Liver (tissue), 9 donors: Measurements from ENCODE around the gene HIPK1. TPM values are rescaled to one million over a fixed set of nuclear protein-coding genes. Genes with fewer than 3 reads are reported as not detected.

ENCODE experiments used
- DNase-seq: peaks from one replicate; pipeline ENCODE4 v3.0.0-alpha.2; 2017; ENCODE audit warnings: low spot score
- H3K27ac ChIP-seq, 2 donors: one replicate each; pipeline ENCODE4 v1.7.0; 2013; ENCODE audit warnings: inconsistent platforms in 2 of 2, low read length in 2 of 2, control low read depth in 1 of 2, low read depth in 1 of 2, mild to moderate bottlenecking in 1 of 2
- H3K27me3 ChIP-seq, 4 donors: one replicate each; pipeline versions ENCODE4 v1.6.1 to v1.7.0; 2013; ENCODE audit warnings: low read length in 3 of 4, inconsistent platforms in 1 of 4, mild to moderate bottlenecking in 1 of 4, moderate library complexity in 1 of 4; ENCODE audit not compliant: control insufficient read depth in 4 of 4, insufficient read depth in 4 of 4
- H3K36me3 ChIP-seq, 4 donors: one replicate each; pipeline versions ENCODE4 v1.6.1 to v1.7.0; 2013; ENCODE audit warnings: low read length in 3 of 4, mild to moderate bottlenecking in 3 of 4, low read depth in 1 of 4, moderate library complexity in 1 of 4; ENCODE audit not compliant: control insufficient read depth in 4 of 4, insufficient read depth in 3 of 4
- H3K4me1 ChIP-seq, 4 donors: one replicate each; pipeline versions ENCODE4 v1.6.1 to v1.7.0; 2013; ENCODE audit warnings: low read length in 3 of 4, mild to moderate bottlenecking in 3 of 4, moderate library complexity in 1 of 4; ENCODE audit not compliant: control insufficient read depth in 4 of 4, insufficient read depth in 4 of 4
- H3K4me3 ChIP-seq, 3 donors: one replicate each; pipeline versions ENCODE4 v1.6.1 to v1.7.0; 2013; ENCODE audit warnings: low read length in 3 of 3, control low read depth in 1 of 3, low read depth in 1 of 3, mild to moderate bottlenecking in 1 of 3
- H3K9ac ChIP-seq, 2 donors: one replicate each; pipeline ENCODE4 v1.7.0; 2013; ENCODE audit warnings: low read length in 2 of 2, mild to moderate bottlenecking in 2 of 2, moderate library complexity in 2 of 2, control low read depth in 1 of 2, low read depth in 1 of 2
- H3K9me3 ChIP-seq, 4 donors: one replicate each; pipeline versions ENCODE4 v1.6.1 to v1.7.0; 2013; ENCODE audit warnings: low read length in 3 of 4; ENCODE audit not compliant: control insufficient read depth in 4 of 4
- EGR1 ChIP-seq, 2 donors: IDR thresholded peaks; 2 replicates each; pipeline ENCODE4 v1.6.1; 2016 to 2018; ENCODE audit warnings: antibody characterized with exemption in 2 of 2, low read depth in 2 of 2
- FOXA1 ChIP-seq: IDR thresholded peaks from 2 replicates; pipeline ENCODE4 v1.6.1; 2016; ENCODE audit warnings: antibody characterized with exemption
- GABPA ChIP-seq, 2 donors: IDR thresholded peaks in 1 of 2; conservative IDR thresholded peaks in 1 of 2; 2 replicates each; pipeline ENCODE4 v1.6.1; 2016; ENCODE audit warnings: antibody characterized with exemption in 2 of 2, mild to moderate bottlenecking in 1 of 2, moderate library complexity in 1 of 2
- HNF4A ChIP-seq, 2 donors: conservative IDR thresholded peaks; 2 replicates each; pipeline ENCODE4 v1.6.1; 2016; ENCODE audit warnings: antibody characterized with exemption in 2 of 2, mild to moderate bottlenecking in 2 of 2
- HNF4G ChIP-seq: IDR thresholded peaks from 2 replicates; pipeline ENCODE4 v1.6.1; 2016; ENCODE audit warnings: antibody characterized with exemption
- JUND ChIP-seq, 2 donors: IDR thresholded peaks; 2 replicates each; pipeline ENCODE4 v1.6.1; 2016; ENCODE audit warnings: antibody characterized with exemption in 2 of 2
- MAX ChIP-seq: IDR thresholded peaks from 2 replicates; pipeline ENCODE4 v1.6.1; 2016; ENCODE audit warnings: antibody characterized with exemption
- NR2F2 ChIP-seq: IDR thresholded peaks from 2 replicates; pipeline ENCODE4 v1.6.1; 2016; ENCODE audit warnings: antibody characterized with exemption
- RAD21 ChIP-seq, 2 donors: IDR thresholded peaks; 2 replicates each; pipeline ENCODE4 v1.6.1; 2016; ENCODE audit warnings: antibody characterized with exemption in 2 of 2, mild to moderate bottlenecking in 2 of 2
- RXRA ChIP-seq, 2 donors: IDR thresholded peaks; 2 replicates each; pipeline ENCODE4 v1.6.1; 2017 to 2018; ENCODE audit warnings: antibody characterized with exemption in 2 of 2, mild to moderate bottlenecking in 1 of 2
- SP1 ChIP-seq: IDR thresholded peaks from 2 replicates; pipeline ENCODE4 v1.6.1; 2018; ENCODE audit warnings: antibody characterized with exemption, mild to moderate bottlenecking
- YY1 ChIP-seq: IDR thresholded peaks from 2 replicates; pipeline ENCODE4 v1.6.1; 2016; ENCODE audit warnings: antibody characterized with exemption, mild to moderate bottlenecking
- WGBS: extraction: QIAGEN DNeasy Blood & Tissue Kit; methylation state at CpG from one replicate; pipeline ENCODE4 v1.1.7; 2013; 5-methylcytosine and 5-hydroxymethylcytosine counted together
- polyA plus RNA-seq, 2 donors: library from polyadenylated mRNA; stranded (reverse) in 1 of 2; unstranded in 1 of 2; fragments of 200-250 nt in 1 of 2; fragments of >200 nt in 1 of 2; fragmentation: Nextera tagmentation in 1 of 2; extraction: Ambion mirVana in 1 of 2; gene quantifications; one replicate each; pipeline versions ENCODE4 v1.2.1 to v1.2.3, GENCODE V29; 2013 to 2015
- total RNA-seq, 2 donors: library from RNA; depleted of rRNA; stranded (reverse); fragments of >200 nt; gene quantifications; one replicate each; pipeline ENCODE4 v1.2.3, GENCODE V29; 2014
- TF ChIP-seq, protein P1 (sequence below): IDR thresholded peaks from 2 replicates; pipeline ENCODE4 v1.6.1; 2016; ENCODE audit warnings: antibody characterized with exemption, mild to moderate bottlenecking
- TF ChIP-seq, protein P2 (sequence below): IDR thresholded peaks from 2 replicates; pipeline ENCODE4 v1.6.1; 2016; ENCODE audit warnings: antibody characterized with exemption
- TF ChIP-seq, protein P3 (sequence below): fragments of 150-350 bp; IDR thresholded peaks from 2 replicates; pipeline ENCODE4 v1.5.1; 2017; ENCODE audit warnings: improper control_type of control experiment, low read depth, low read length; ENCODE audit not compliant: missing input control
- donor health status: healthy.
- donor health status: healthy.
- donor health status: healthy.
- donor health status: healthy.
- donor health status: healthy.

Gene HIPK1
- total and polyA plus RNA-seq, 4 donors = 8.7 to 50.2 (median 15.1) TPM

DNA sequence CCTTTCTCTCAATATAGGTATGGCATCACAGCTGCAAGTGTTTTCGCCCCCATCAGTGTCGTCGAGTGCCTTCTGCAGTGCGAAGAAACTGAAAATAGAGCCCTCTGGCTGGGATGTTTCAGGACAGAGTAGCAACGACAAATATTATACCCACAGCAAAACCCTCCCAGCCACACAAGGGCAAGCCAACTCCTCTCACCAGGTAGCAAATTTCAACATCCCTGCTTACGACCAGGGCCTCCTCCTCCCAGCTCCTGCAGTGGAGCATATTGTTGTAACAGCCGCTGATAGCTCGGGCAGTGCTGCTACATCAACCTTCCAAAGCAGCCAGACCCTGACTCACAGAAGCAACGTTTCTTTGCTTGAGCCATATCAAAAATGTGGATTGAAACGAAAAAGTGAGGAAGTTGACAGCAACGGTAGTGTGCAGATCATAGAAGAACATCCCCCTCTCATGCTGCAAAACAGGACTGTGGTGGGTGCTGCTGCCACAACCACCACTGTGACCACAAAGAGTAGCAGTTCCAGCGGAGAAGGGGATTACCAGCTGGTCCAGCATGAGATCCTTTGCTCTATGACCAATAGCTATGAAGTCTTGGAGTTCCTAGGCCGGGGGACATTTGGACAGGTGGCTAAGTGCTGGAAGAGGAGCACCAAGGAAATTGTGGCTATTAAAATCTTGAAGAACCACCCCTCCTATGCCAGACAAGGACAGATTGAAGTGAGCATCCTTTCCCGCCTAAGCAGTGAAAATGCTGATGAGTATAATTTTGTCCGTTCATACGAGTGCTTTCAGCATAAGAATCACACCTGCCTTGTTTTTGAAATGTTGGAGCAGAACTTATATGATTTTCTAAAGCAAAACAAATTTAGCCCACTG, 11.5 kb downstream of the HIPK1 start:
- Histone ChIP-seq H3K9me3 (no peaks in the 10 kb centered on the region), H3K27ac (no peak overlapping the region), H3K36me3 (peaks cover 0 to 9% (median 4%) of the 10 kb centered on the region in 4 donors), H3K4me1 (peaks cover 3 to 10% (median 7%) of the 10 kb centered on the region in 4 donors), H3K9ac (no peak overlapping the region), H3K4me3 (no peak overlapping the region), H3K27me3 (no peaks in the 10 kb centered on the region)
- 78% methylated on average over 16 of the region's 16 CpGs for WGBS
- TF ChIP-seq RAD21 (IDR thresholded peaks at IDR 0.05) = no peak
- TF ChIP-seq MAX = no peak
- no peak for TF ChIP-seq EGR1 (IDR thresholded peaks at IDR 0.05; ENCODE audit: low read depth in 2 of 2)
- no peak for DNase-seq

- WGBS = 39% methylated on average over 7 of the region's 7 CpGs
- no peak overlapping the region for H3K4me3 ChIP-seq
- peaks cover 3 to 16% (median 10%) of the 10 kb centered on the region in 4 donors for H3K4me1 ChIP-seq
- no peaks in the 10 kb centered on the region for H3K9me3 ChIP-seq
- no peak overlapping the region for H3K9ac ChIP-seq
- peaks cover 0 to 9% (median 4%) of the 10 kb centered on the region in 4 donors for H3K36me3 ChIP-seq
- no peaks in the 10 kb centered on the region for H3K27me3 ChIP-seq
- TF ChIP-seq MAX = no peak
- peak; percentile 24 for TF ChIP-seq SP1
- peak; percentile 12 to 14 for TF ChIP-seq HNF4A (conservative IDR thresholded peaks at IDR 0.05)
- peak; percentile 80 to 92 for TF ChIP-seq RXRA (IDR thresholded peaks at IDR 0.05)
- TF ChIP-seq, protein P1, sequence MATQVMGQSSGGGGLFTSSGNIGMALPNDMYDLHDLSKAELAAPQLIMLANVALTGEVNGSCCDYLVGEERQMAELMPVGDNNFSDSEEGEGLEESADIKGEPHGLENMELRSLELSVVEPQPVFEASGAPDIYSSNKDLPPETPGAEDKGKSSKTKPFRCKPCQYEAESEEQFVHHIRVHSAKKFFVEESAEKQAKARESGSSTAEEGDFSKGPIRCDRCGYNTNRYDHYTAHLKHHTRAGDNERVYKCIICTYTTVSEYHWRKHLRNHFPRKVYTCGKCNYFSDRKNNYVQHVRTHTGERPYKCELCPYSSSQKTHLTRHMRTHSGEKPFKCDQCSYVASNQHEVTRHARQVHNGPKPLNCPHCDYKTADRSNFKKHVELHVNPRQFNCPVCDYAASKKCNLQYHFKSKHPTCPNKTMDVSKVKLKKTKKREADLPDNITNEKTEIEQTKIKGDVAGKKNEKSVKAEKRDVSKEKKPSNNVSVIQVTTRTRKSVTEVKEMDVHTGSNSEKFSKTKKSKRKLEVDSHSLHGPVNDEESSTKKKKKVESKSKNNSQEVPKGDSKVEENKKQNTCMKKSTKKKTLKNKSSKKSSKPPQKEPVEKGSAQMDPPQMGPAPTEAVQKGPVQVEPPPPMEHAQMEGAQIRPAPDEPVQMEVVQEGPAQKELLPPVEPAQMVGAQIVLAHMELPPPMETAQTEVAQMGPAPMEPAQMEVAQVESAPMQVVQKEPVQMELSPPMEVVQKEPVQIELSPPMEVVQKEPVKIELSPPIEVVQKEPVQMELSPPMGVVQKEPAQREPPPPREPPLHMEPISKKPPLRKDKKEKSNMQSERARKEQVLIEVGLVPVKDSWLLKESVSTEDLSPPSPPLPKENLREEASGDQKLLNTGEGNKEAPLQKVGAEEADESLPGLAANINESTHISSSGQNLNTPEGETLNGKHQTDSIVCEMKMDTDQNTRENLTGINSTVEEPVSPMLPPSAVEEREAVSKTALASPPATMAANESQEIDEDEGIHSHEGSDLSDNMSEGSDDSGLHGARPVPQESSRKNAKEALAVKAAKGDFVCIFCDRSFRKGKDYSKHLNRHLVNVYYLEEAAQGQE = no peak
- no peak for TF ChIP-seq JUND (IDR thresholded peaks at IDR 0.05)
- TF ChIP-seq, protein P2, sequence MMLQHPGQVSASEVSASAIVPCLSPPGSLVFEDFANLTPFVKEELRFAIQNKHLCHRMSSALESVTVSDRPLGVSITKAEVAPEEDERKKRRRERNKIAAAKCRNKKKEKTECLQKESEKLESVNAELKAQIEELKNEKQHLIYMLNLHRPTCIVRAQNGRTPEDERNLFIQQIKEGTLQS = no peak
- no peak for DNase-seq
- no peak overlapping the region for H3K27ac ChIP-seq
Observed at GRCh38 chr1:113941245-113941559, 12.1 kb downstream of the HIPK1 start.

- H3K4me3 ChIP-seq = no peak overlapping the region
- H3K4me1 ChIP-seq = peaks cover 5 to 26% (median 15%) of the 10 kb centered on the region in 4 donors
- H3K9ac ChIP-seq = no peak overlapping the region
- no peak for DNase-seq
- peaks cover 0 to 9% (median 4%) of the 10 kb centered on the region in 4 donors for H3K36me3 ChIP-seq
- no peak overlapping the region for H3K27ac ChIP-seq
- H3K9me3 ChIP-seq = no peaks in the 10 kb centered on the region
- H3K27me3 ChIP-seq = no peaks in the 10 kb centered on the region
- TF ChIP-seq RXRA (IDR thresholded peaks at IDR 0.05) (no peak), SP1 (no peak), HNF4G (no peak), HNF4A (conservative IDR thresholded peaks at IDR 0.05) (no peak), NR2F2 (no peak), GABPA (IDR thresholded peaks at IDR 0.05 in 1 of 2, conservative IDR thresholded peaks at IDR 0.05 in 1 of 2) (no peak), RAD21 (IDR thresholded peaks at IDR 0.05) (no peak), YY1 (no peak), JUND (IDR thresholded peaks at IDR 0.05) (no peak), FOXA1 (no peak), EGR1 (IDR thresholded peaks at IDR 0.05; ENCODE audit: low read depth in 2 of 2) (no peak)
- TF ChIP-seq, protein P1 = no peak
- TF ChIP-seq, protein P2 = no peak
- TF ChIP-seq, protein P3, sequence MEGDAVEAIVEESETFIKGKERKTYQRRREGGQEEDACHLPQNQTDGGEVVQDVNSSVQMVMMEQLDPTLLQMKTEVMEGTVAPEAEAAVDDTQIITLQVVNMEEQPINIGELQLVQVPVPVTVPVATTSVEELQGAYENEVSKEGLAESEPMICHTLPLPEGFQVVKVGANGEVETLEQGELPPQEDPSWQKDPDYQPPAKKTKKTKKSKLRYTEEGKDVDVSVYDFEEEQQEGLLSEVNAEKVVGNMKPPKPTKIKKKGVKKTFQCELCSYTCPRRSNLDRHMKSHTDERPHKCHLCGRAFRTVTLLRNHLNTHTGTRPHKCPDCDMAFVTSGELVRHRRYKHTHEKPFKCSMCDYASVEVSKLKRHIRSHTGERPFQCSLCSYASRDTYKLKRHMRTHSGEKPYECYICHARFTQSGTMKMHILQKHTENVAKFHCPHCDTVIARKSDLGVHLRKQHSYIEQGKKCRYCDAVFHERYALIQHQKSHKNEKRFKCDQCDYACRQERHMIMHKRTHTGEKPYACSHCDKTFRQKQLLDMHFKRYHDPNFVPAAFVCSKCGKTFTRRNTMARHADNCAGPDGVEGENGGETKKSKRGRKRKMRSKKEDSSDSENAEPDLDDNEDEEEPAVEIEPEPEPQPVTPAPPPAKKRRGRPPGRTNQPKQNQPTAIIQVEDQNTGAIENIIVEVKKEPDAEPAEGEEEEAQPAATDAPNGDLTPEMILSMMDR = no peak
Observed at GRCh38 chr1:113942527-113942926, 13.4 kb downstream of the HIPK1 start.
